ENCODE results near the gene MBP. TPM values are rescaled to one million over a fixed set of nuclear protein-coding genes. Genes with fewer than 3 reads are reported as not detected.
"Not testable (repeated sequence)": the region's sequence is repeated elsewhere in the genome, so short reads cannot be mapped to it uniquely, and the experiment has no call there.

Gene MBP
- total RNA-seq, 4 donors from 2014 or later = 28.6 to 55.0 (median 50.4) TPM

GRCh38 chr18:77025123-77025522 is 107.5 kb downstream of the MBP start:
- DNase-seq (no peak), ATAC-seq (no peak)
- peak overlapping the region in 3 of 4 donors; percentile 23 to 80 (median 74) for H3K27ac ChIP-seq
- no peaks in the 10 kb centered on the region for H3K36me3 ChIP-seq
- no peaks in the 10 kb centered on the region for H3K9me3 ChIP-seq
- no peak overlapping the region for H3K4me3 ChIP-seq
- peaks cover 17 to 19% of the 10 kb centered on the region in 2 donors for H3K4me1 ChIP-seq
- no peaks in the 10 kb centered on the region for H3K27me3 ChIP-seq
- intact Hi-C loops (cut with DNase I; ENCODE audit: low total_unique reads) (no loop called here), in situ Hi-C loops (cut with MboI; ENCODE audit: low sequenced_read_pairs in 4 of 4) (no loop called here)
- TF ChIP-seq POLR2A (IDR thresholded peaks at IDR 0.05) (no peak), CTCF (IDR thresholded peaks at IDR 0.05 in 4 of 5, conservative IDR thresholded peaks at IDR 0.05 in 1 of 5) (no peak)

- DNase-seq = no peak
- H3K4me3 ChIP-seq = no peak overlapping the region
- no peak for TF ChIP-seq POLR2A (IDR thresholded peaks at IDR 0.05)
- H3K9me3 ChIP-seq = no peaks in the 10 kb centered on the region
- in situ Hi-C loops (cut with MboI; ENCODE audit: low sequenced_read_pairs in 4 of 4) = no loop called here
- no peaks in the 10 kb centered on the region for H3K36me3 ChIP-seq
- ATAC-seq = no peak
- H3K27me3 ChIP-seq = no peaks in the 10 kb centered on the region
- intact Hi-C loops (cut with DNase I; ENCODE audit: low total_unique reads) = no loop called here
- H3K4me1 ChIP-seq = peaks cover 17 to 19% of the 10 kb centered on the region in 2 donors
- peak overlapping the region; percentile 9 to 87 (median 77) for H3K27ac ChIP-seq
Measured at GRCh38 chr18:77024476-77024875, 108.1 kb downstream of the MBP start.

GRCh38 chr18:77023102-77023782 is 109.3 kb downstream of the MBP start:
- Histone ChIP-seq H3K9me3 (no peaks in the 10 kb centered on the region), H3K36me3 (no peaks in the 10 kb centered on the region), H3K27me3 (no peaks in the 10 kb centered on the region), H3K4me1 (peaks cover 17 to 19% of the 10 kb centered on the region in 2 donors), H3K4me3 (peak overlapping the region in 1 of 4 donors; percentile 23), H3K27ac (peak overlapping the region; percentile 74 to 87 (median 78))
- in situ Hi-C loops (cut with MboI; ENCODE audit: low sequenced_read_pairs in 4 of 4) (no loop called here), intact Hi-C loops (cut with DNase I; ENCODE audit: low total_unique reads) (loop anchor here (2.0 kb wide), 2 partner anchors 20 to 32 kb away; no protein-coding TSS in a partner anchor)
- TF ChIP-seq POLR2A (IDR thresholded peaks at IDR 0.05) (no peak), CTCF (IDR thresholded peaks at IDR 0.05 in 4 of 5, conservative IDR thresholded peaks at IDR 0.05 in 1 of 5) (no peak)
- DNase-seq (peak; percentile 67 to 75), ATAC-seq (peak; percentile 98 to 99)

GRCh38 chr18:77022556-77022955 is 110.0 kb downstream of the MBP start:
- H3K4me1 ChIP-seq = peaks cover 17 to 19% of the 10 kb centered on the region in 2 donors
- ATAC-seq = no peak
- no peak for DNase-seq
- TF ChIP-seq POLR2A (IDR thresholded peaks at IDR 0.05) (no peak), CTCF (IDR thresholded peaks at IDR 0.05 in 4 of 5, conservative IDR thresholded peaks at IDR 0.05 in 1 of 5) (no peak)
- in situ Hi-C loops (cut with MboI; ENCODE audit: low sequenced_read_pairs in 4 of 4) (no loop called here), intact Hi-C loops (cut with DNase I; ENCODE audit: low total_unique reads) (loop anchor here (2.0 kb wide), 2 partner anchors 20 to 32 kb away; no protein-coding TSS in a partner anchor)
- H3K27me3 ChIP-seq = no peaks in the 10 kb centered on the region
- no peaks in the 10 kb centered on the region for H3K36me3 ChIP-seq
- H3K9me3 ChIP-seq = no peaks in the 10 kb centered on the region
- no peak overlapping the region for H3K4me3 ChIP-seq
- H3K27ac ChIP-seq = peak overlapping the region; percentile 74 to 87 (median 78)

- H3K4me1 ChIP-seq = peaks cover 17 to 19% of the 10 kb centered on the region in 2 donors
- ATAC-seq (no peak), DNase-seq (no peak)
- intact Hi-C loops (cut with DNase I; ENCODE audit: low total_unique reads) = loop anchor here (2.0 kb wide), 2 partner anchors 21 to 33 kb away; no protein-coding TSS in a partner anchor
- in situ Hi-C loops (cut with MboI; ENCODE audit: low sequenced_read_pairs in 4 of 4) = no loop called here
- no peak for TF ChIP-seq POLR2A (IDR thresholded peaks at IDR 0.05)
- TF ChIP-seq CTCF (IDR thresholded peaks at IDR 0.05 in 4 of 5, conservative IDR thresholded peaks at IDR 0.05 in 1 of 5) = no peak
- no peaks in the 10 kb centered on the region for H3K36me3 ChIP-seq
- H3K27ac ChIP-seq = peak overlapping the region in 1 of 4 donors; percentile 80
- no peak overlapping the region for H3K4me3 ChIP-seq
- H3K27me3 ChIP-seq = no peaks in the 10 kb centered on the region
- no peaks in the 10 kb centered on the region for H3K9me3 ChIP-seq
Measured at GRCh38 chr18:77022116-77022515, 110.5 kb downstream of the MBP start.

- H3K27me3 ChIP-seq; intact Hi-C loops (cut with DNase I; ENCODE audit: low total_unique reads); H3K9me3 ChIP-seq; ATAC-seq; H3K4me3 ChIP-seq; in situ Hi-C loops (cut with MboI; ENCODE audit: low sequenced_read_pairs in 4 of 4); DNase-seq; H3K36me3 ChIP-seq: not testable (repeated sequence)
- Histone ChIP-seq H3K27ac (peak overlapping the region in 1 of 4 donors; percentile 80), H3K4me1 (peaks cover 17 to 19% of the 10 kb centered on the region in 2 donors)
Measured at GRCh38 chr18:77021478-77021877, 111.1 kb downstream of the MBP start.

All from gastrocnemius medialis (tissue), 4 donors.